Liver (tissue), 9 donors: ENCODE results near the gene RET. TPM values are rescaled to one million over a fixed set of nuclear protein-coding genes. Genes with fewer than 3 reads are reported as not detected.

Experiments used
- DNase-seq: peaks from one replicate; pipeline ENCODE4 v3.0.0-alpha.2; 2017; ENCODE audit warnings: low spot score
- H3K27ac ChIP-seq, 2 donors: one replicate each; pipeline ENCODE4 v1.7.0; 2013; ENCODE audit warnings: inconsistent platforms in 2 of 2, low read length in 2 of 2, control low read depth in 1 of 2, low read depth in 1 of 2, mild to moderate bottlenecking in 1 of 2
- H3K27me3 ChIP-seq, 4 donors: one replicate each; pipeline versions ENCODE4 v1.6.1 to v1.7.0; 2013; ENCODE audit warnings: low read length in 3 of 4, inconsistent platforms in 1 of 4, mild to moderate bottlenecking in 1 of 4, moderate library complexity in 1 of 4; ENCODE audit not compliant: control insufficient read depth in 4 of 4, insufficient read depth in 4 of 4
- H3K36me3 ChIP-seq, 4 donors: one replicate each; pipeline versions ENCODE4 v1.6.1 to v1.7.0; 2013; ENCODE audit warnings: low read length in 3 of 4, mild to moderate bottlenecking in 3 of 4, low read depth in 1 of 4, moderate library complexity in 1 of 4; ENCODE audit not compliant: control insufficient read depth in 4 of 4, insufficient read depth in 3 of 4
- H3K4me1 ChIP-seq, 4 donors: one replicate each; pipeline versions ENCODE4 v1.6.1 to v1.7.0; 2013; ENCODE audit warnings: low read length in 3 of 4, mild to moderate bottlenecking in 3 of 4, moderate library complexity in 1 of 4; ENCODE audit not compliant: control insufficient read depth in 4 of 4, insufficient read depth in 4 of 4
- H3K4me3 ChIP-seq, 3 donors: one replicate each; pipeline versions ENCODE4 v1.6.1 to v1.7.0; 2013; ENCODE audit warnings: low read length in 3 of 3, control low read depth in 1 of 3, low read depth in 1 of 3, mild to moderate bottlenecking in 1 of 3
- H3K9ac ChIP-seq, 2 donors: one replicate each; pipeline ENCODE4 v1.7.0; 2013; ENCODE audit warnings: low read length in 2 of 2, mild to moderate bottlenecking in 2 of 2, moderate library complexity in 2 of 2, control low read depth in 1 of 2, low read depth in 1 of 2
- H3K9me3 ChIP-seq, 4 donors: one replicate each; pipeline versions ENCODE4 v1.6.1 to v1.7.0; 2013; ENCODE audit warnings: low read length in 3 of 4; ENCODE audit not compliant: control insufficient read depth in 4 of 4
- CTCF ChIP-seq: fragments of 150-350 bp; IDR thresholded peaks from 2 replicates; pipeline ENCODE4 v1.5.1; 2017; ENCODE audit warnings: improper control_type of control experiment, low read depth, low read length; ENCODE audit not compliant: missing input control
- FOXA2 ChIP-seq: IDR thresholded peaks from 2 replicates; pipeline ENCODE4 v1.6.1; 2016; ENCODE audit warnings: antibody characterized with exemption
- GABPA ChIP-seq, 2 donors: IDR thresholded peaks in 1 of 2; conservative IDR thresholded peaks in 1 of 2; 2 replicates each; pipeline ENCODE4 v1.6.1; 2016; ENCODE audit warnings: antibody characterized with exemption in 2 of 2, mild to moderate bottlenecking in 1 of 2, moderate library complexity in 1 of 2
- HNF4A ChIP-seq, 2 donors: conservative IDR thresholded peaks; 2 replicates each; pipeline ENCODE4 v1.6.1; 2016; ENCODE audit warnings: antibody characterized with exemption in 2 of 2, mild to moderate bottlenecking in 2 of 2
- HNF4G ChIP-seq: IDR thresholded peaks from 2 replicates; pipeline ENCODE4 v1.6.1; 2016; ENCODE audit warnings: antibody characterized with exemption
- JUND ChIP-seq, 2 donors: IDR thresholded peaks; 2 replicates each; pipeline ENCODE4 v1.6.1; 2016; ENCODE audit warnings: antibody characterized with exemption in 2 of 2
- MAX ChIP-seq: IDR thresholded peaks from 2 replicates; pipeline ENCODE4 v1.6.1; 2016; ENCODE audit warnings: antibody characterized with exemption
- REST ChIP-seq: IDR thresholded peaks from 2 replicates; pipeline ENCODE4 v1.6.1; 2016; ENCODE audit warnings: antibody characterized with exemption, mild to moderate bottlenecking
- RXRA ChIP-seq, 2 donors: IDR thresholded peaks; 2 replicates each; pipeline ENCODE4 v1.6.1; 2017 to 2018; ENCODE audit warnings: antibody characterized with exemption in 2 of 2, mild to moderate bottlenecking in 1 of 2
- SP1 ChIP-seq: IDR thresholded peaks from 2 replicates; pipeline ENCODE4 v1.6.1; 2018; ENCODE audit warnings: antibody characterized with exemption, mild to moderate bottlenecking
- TAF1 ChIP-seq: conservative IDR thresholded peaks from 2 replicates; pipeline ENCODE4 v1.6.1; 2016; ENCODE audit warnings: antibody characterized with exemption, mild to moderate bottlenecking
- YY1 ChIP-seq: IDR thresholded peaks from 2 replicates; pipeline ENCODE4 v1.6.1; 2016; ENCODE audit warnings: antibody characterized with exemption, mild to moderate bottlenecking
- ZBTB33 ChIP-seq: IDR thresholded peaks from 2 replicates; pipeline ENCODE4 v1.6.1; 2016; ENCODE audit warnings: antibody characterized with exemption
- WGBS: extraction: QIAGEN DNeasy Blood & Tissue Kit; methylation state at CpG from one replicate; pipeline ENCODE4 v1.1.7; 2013; 5-methylcytosine and 5-hydroxymethylcytosine counted together
- polyA plus RNA-seq, 2 donors: library from polyadenylated mRNA; stranded (reverse) in 1 of 2; unstranded in 1 of 2; fragments of 200-250 nt in 1 of 2; fragments of >200 nt in 1 of 2; fragmentation: Nextera tagmentation in 1 of 2; extraction: Ambion mirVana in 1 of 2; gene quantifications; one replicate each; pipeline versions ENCODE4 v1.2.1 to v1.2.3, GENCODE V29; 2013 to 2015
- total RNA-seq, 2 donors: library from RNA; depleted of rRNA; stranded (reverse); fragments of >200 nt; gene quantifications; one replicate each; pipeline ENCODE4 v1.2.3, GENCODE V29; 2014
- donor health status: healthy.
- donor health status: healthy.
- donor health status: healthy.
- donor health status: healthy.
- donor health status: healthy.

RET gene
- total and polyA plus RNA-seq, 4 donors: 0.09 to 2.5 (median 0.33) TPM; not detected in 1

GRCh38 chr10:43109671-43110249, 32.9 kb downstream of the RET start (continued):
- no peak for TF ChIP-seq TAF1
- TF ChIP-seq FOXA2: no peak
- TF ChIP-seq HNF4G: no peak
- no peak for TF ChIP-seq SP1
- TF ChIP-seq GABPA (IDR thresholded peaks at IDR 0.05 in 1 of 2, conservative IDR thresholded peaks at IDR 0.05 in 1 of 2): no peak
- no peak for TF ChIP-seq REST
- no peak for TF ChIP-seq YY1
- TF ChIP-seq RXRA (IDR thresholded peaks at IDR 0.05): no peak

- TF ChIP-seq JUND (IDR thresholded peaks at IDR 0.05): no peak
- no peak for TF ChIP-seq SP1
- no peak for TF ChIP-seq GABPA (IDR thresholded peaks at IDR 0.05 in 1 of 2, conservative IDR thresholded peaks at IDR 0.05 in 1 of 2)
- TF ChIP-seq HNF4A (conservative IDR thresholded peaks at IDR 0.05): no peak
- TF ChIP-seq FOXA2: no peak
- TF ChIP-seq TAF1: no peak
- no peak for TF ChIP-seq ZBTB33
- TF ChIP-seq MAX: no peak
- TF ChIP-seq REST: no peak
- no peak for TF ChIP-seq CTCF
- peaks cover 0 to 3% (median 1%) of the 10 kb centered on the region in 4 donors for H3K4me1 ChIP-seq
- no peak overlapping the region for H3K4me3 ChIP-seq
- no peak overlapping the region for H3K27ac ChIP-seq
- no peaks in the 10 kb centered on the region for H3K36me3 ChIP-seq
- H3K27me3 ChIP-seq: no peaks in the 10 kb centered on the region
- WGBS: 76% methylated on average over 7 of the region's 7 CpGs
- H3K9me3 ChIP-seq: no peaks in the 10 kb centered on the region
- H3K9ac ChIP-seq: no peak overlapping the region
- DNase-seq: no peak
Measured at GRCh38 chr10:43110338-43111071, 33.6 kb downstream of the RET start.
